MCF 10A (cell line): ENCODE results near the gene ADAMTS19. TPM values are rescaled to one million over a fixed set of nuclear protein-coding genes. Genes with fewer than 3 reads are reported as not detected.
A peak's percentile ranks its signal among the peaks of the same experiment; 100 is the strongest.
"Not testable (repeated sequence)": the region's sequence is repeated elsewhere in the genome, so short reads cannot be mapped to it uniquely, and the experiment has no call there.

Source experiments
- BruUV-seq: library from RNA; stranded (reverse); fragments of 400-500 nt; replicated peaks from 2 replicates; lab custom pipeline; 2021; lab: Mats Ljungman, UMichigan
- CTCF ChIA-PET: fragments of 300-600 bp; sonication (Branson Sonifier 250); formaldehyde crosslinking; extraction: SDS; loops from one replicate; lab custom pipeline; 2021; ENCODE audit warnings: antibody characterized with exemption, inconsistent platforms; lab: Yijun Ruan, JAX
- POLR2A ChIA-PET: fragments of 300-600, 350-650 bp; sonication (Branson Sonifier 250); formaldehyde crosslinking; extraction: SDS; loops from one replicate; lab custom pipeline; 2020; ENCODE audit warnings: antibody characterized with exemption, inconsistent platforms; lab: Yijun Ruan, JAX
- DNase-seq: peaks from one replicate; pipeline ENCODE4 v3.0.0-alpha.2; 2018; ENCODE audit not compliant: unreplicated experiment
- H3K27ac Mint-ChIP-seq: one replicate; pipeline ENCODE4 v1.8.0; 2022; ENCODE audit warnings: mild to moderate bottlenecking, low read depth, mixed read lengths; ENCODE audit not compliant: unreplicated experiment
- H3K27me3 Mint-ChIP-seq: one replicate; pipeline ENCODE4 v1.8.0; 2022; ENCODE audit warnings: mixed read lengths; ENCODE audit not compliant: insufficient read depth, unreplicated experiment
- H3K36me3 Mint-ChIP-seq: one replicate; pipeline ENCODE4 v1.8.0; 2022; ENCODE audit warnings: mild to moderate bottlenecking, moderate library complexity, mixed read lengths; ENCODE audit not compliant: insufficient read depth, unreplicated experiment
- H3K4me1 Mint-ChIP-seq: one replicate; pipeline ENCODE4 v1.8.0; 2022; ENCODE audit warnings: mixed read lengths; ENCODE audit not compliant: insufficient read depth, unreplicated experiment
- H3K4me3 Mint-ChIP-seq: one replicate; pipeline ENCODE4 v1.8.0; 2022; ENCODE audit warnings: mild to moderate bottlenecking, moderate library complexity, mixed read lengths; ENCODE audit not compliant: unreplicated experiment
- H3K9me3 Mint-ChIP-seq: one replicate; pipeline ENCODE4 v1.8.0; 2022; ENCODE audit warnings: mixed read lengths; ENCODE audit not compliant: unreplicated experiment
- intact Hi-C: fragments of 100-400 bp; cut with micrococcal nuclease; formaldehyde crosslinking; loops from 2 replicates; pipeline ENCODE4 v1.14.1; 2022
- total RNA-seq: library from RNA; stranded (reverse); gene quantifications from 2 replicates; pipeline ENCODE4 v1.2.3, GENCODE V29; 2022
- TF ChIP-seq, protein P1 (sequence below): fragments of 200-600 bp; IDR thresholded peaks from one replicate; pipeline ENCODE4 v1.8.0; 2022; ENCODE audit warnings: antibody characterized with exemption, mild to moderate bottlenecking; ENCODE audit not compliant: unreplicated experiment

ADAMTS19 gene
- total RNA-seq, 1 experiment from 2014 or later = not detected

DNA sequence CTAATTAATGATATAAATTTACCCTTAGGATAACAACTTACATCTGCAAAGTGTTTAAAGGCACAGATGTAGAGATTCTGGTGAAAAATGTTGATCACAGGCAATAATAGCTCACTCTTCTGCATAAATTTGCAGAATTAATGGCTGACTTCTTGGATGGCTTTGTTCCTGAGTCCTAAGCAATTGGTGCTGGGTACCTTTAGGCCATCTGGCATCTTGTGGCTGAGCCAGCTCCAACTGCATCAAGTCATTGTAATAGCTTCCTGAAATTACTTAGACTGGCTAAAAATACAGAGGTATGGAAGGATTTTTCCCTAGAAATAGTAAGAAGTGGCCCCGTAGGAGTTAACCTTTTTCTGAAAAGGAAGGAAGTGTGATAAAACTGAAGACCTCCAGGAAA is 169.5 kb downstream of the ADAMTS19 start:
- no peak for DNase-seq
- BruUV-seq = no TSS peak
- Mint-ChIP-seq H3K9me3 (peaks cover 7% of the 10 kb centered on the region), H3K4me3 (no peak overlapping the region), H3K27me3 (no peaks in the 10 kb centered on the region), H3K4me1 (no peaks in the 10 kb centered on the region), H3K27ac (no peak overlapping the region), H3K36me3 (no peaks in the 10 kb centered on the region)
- TF ChIP-seq, protein P1, sequence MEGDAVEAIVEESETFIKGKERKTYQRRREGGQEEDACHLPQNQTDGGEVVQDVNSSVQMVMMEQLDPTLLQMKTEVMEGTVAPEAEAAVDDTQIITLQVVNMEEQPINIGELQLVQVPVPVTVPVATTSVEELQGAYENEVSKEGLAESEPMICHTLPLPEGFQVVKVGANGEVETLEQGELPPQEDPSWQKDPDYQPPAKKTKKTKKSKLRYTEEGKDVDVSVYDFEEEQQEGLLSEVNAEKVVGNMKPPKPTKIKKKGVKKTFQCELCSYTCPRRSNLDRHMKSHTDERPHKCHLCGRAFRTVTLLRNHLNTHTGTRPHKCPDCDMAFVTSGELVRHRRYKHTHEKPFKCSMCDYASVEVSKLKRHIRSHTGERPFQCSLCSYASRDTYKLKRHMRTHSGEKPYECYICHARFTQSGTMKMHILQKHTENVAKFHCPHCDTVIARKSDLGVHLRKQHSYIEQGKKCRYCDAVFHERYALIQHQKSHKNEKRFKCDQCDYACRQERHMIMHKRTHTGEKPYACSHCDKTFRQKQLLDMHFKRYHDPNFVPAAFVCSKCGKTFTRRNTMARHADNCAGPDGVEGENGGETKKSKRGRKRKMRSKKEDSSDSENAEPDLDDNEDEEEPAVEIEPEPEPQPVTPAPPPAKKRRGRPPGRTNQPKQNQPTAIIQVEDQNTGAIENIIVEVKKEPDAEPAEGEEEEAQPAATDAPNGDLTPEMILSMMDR = no peak
- intact Hi-C loops = no loop called here
- CTCF ChIA-PET = interaction anchor here (1.4 kb wide), 1 partner anchor 35 kb away, joined by 7 read pairs; no protein-coding TSS in a partner anchor
- POLR2A ChIA-PET = no interaction called here

DNA sequence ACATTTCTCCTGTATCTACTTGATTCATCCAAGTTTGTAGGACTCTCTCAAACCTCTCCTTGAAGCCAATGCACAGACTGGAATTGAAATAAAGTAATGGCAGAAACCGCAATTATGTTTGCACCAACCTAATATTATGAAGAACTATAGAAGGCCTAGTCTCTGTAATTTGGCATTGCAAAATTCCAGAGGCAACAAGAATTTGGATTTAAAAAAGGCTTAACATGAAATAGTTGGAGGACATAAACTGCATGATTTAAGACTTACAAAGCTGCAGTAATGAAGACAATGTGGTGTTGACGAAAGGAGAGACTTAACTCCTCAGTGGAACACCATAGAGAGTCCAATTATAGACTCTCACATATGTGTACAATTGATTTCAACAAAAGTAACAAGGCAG is 170.0 kb downstream of the ADAMTS19 start:
- ChIA-PET CTCF (no interaction called here), POLR2A (no interaction called here)
- Mint-ChIP-seq H3K27ac (no peak overlapping the region), H3K4me1 (no peaks in the 10 kb centered on the region), H3K9me3 (peaks cover 7% of the 10 kb centered on the region), H3K27me3 (no peaks in the 10 kb centered on the region), H3K4me3 (no peak overlapping the region), H3K36me3 (no peaks in the 10 kb centered on the region)
- intact Hi-C loops = no loop called here
- TF ChIP-seq, protein P1 = no peak
- no peak for DNase-seq
- BruUV-seq = no TSS peak

DNA sequence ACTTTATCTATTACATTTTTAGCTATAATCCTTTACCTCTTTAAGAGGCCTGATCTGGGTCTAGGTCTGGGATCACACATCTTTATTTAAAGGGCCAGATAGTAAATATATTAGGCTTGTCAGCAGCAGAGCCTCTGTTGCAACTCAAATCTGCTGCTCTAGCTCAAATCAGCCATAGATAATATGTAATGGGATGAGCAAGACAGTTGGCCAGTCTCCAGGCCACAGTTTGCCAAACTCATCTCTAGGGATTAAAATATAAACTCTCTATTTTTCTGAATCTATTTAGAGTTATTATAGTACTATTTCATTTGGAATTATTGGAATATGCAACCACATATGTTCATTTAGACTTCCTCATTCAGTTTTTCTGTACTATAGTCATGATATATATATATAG is 171.9 kb downstream of the ADAMTS19 start:
- ChIA-PET POLR2A (interaction anchor here (0.5 to 0.7 kb wide), 3 partner anchors 359 to 1332 kb away, joined by 3 to 4 read pairs (median 3); no protein-coding TSS in a partner anchor), CTCF (interaction anchor here (0.5 to 0.6 kb wide), 3 partner anchors 119 to 504 kb away, joined by 3 to 5 read pairs (median 3); no protein-coding TSS in a partner anchor)
- Mint-ChIP-seq H3K4me3 (no peak overlapping the region), H3K4me1 (no peaks in the 10 kb centered on the region), H3K9me3 (peaks cover 7% of the 10 kb centered on the region), H3K27me3 (no peaks in the 10 kb centered on the region), H3K27ac (no peak overlapping the region), H3K36me3 (no peaks in the 10 kb centered on the region)
- BruUV-seq = no TSS peak
- DNase-seq = peak; percentile 49
- TF ChIP-seq, protein P1 = no peak
- intact Hi-C loops = no loop called here

DNA sequence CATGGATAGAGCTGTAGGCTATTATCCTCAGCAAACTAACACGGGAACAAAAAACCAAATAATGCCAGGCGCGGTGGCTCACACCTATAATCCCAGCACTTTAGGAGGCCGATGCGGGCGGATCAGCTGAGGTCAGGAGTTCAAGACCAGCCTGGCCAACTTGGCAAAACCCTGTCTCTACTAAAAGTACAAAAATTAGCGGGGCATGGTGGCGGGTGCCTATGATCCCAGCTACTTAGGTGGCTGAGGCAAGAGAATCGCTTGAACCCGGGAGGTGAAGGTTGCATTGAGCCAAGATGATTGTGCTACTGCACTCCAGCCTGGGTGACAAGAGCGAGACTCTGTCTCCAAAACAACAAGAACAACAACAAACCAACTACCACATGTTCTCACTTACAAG is 177.4 kb downstream of the ADAMTS19 start:
- H3K36me3 Mint-ChIP-seq, H3K27ac Mint-ChIP-seq, BruUV-seq, H3K4me3 Mint-ChIP-seq, intact Hi-C loops, POLR2A ChIA-PET, H3K4me1 Mint-ChIP-seq, H3K27me3 Mint-ChIP-seq, DNase-seq, H3K9me3 Mint-ChIP-seq: not testable (repeated sequence)
- CTCF ChIA-PET = interaction anchor here (1.0 kb wide), 1 partner anchor 131 kb away, joined by 5 read pairs; no protein-coding TSS in a partner anchor
